ENCODE measurements around the gene CRB1.

CRB1 gene

GRCh38 chr1:197358959-197359358, 90.9 kb downstream of the CRB1 start:
- no peak overlapping the region for H2BK12ac ChIP-seq (ENCODE audit: low read length)
- no peak overlapping the region for H3K23ac ChIP-seq (ENCODE audit: low read length)
- no peak overlapping the region for H3K27ac ChIP-seq (ENCODE audit: low read depth, low read length)
- H3K79me2 ChIP-seq (ENCODE audit: control insufficient read depth, insufficient read depth, low read length, poor library complexity), result no peaks in the 10 kb centered on the region
- no CpG with 5 or more reads among the region's 1 CpG for WGBS (ENCODE audit: extremely low coverage, insufficient coverage, insufficient read length)
- H3K14ac ChIP-seq (ENCODE audit: low read length), result no peak overlapping the region
- H4K8ac ChIP-seq (ENCODE audit: low read depth, low read length), result no peak overlapping the region
- H3K9ac ChIP-seq (ENCODE audit: low read length), result no peak overlapping the region
- no peak overlapping the region for H2AK5ac ChIP-seq (ENCODE audit: low read length)
- no peak overlapping the region for H4K12ac ChIP-seq (ENCODE audit: low read depth, low read length)
- no peak for DNase-seq
- no peaks in the 10 kb centered on the region for H3K4me1 ChIP-seq (ENCODE audit: control insufficient read depth in 1 of 2, insufficient read depth in 2 of 2, low read length in 2 of 2)
- H4K91ac ChIP-seq (ENCODE audit: low read depth, low read length), result no peak overlapping the region
- H3K27me3 ChIP-seq (ENCODE audit: insufficient read depth, low read length), result no peaks in the 10 kb centered on the region
- H3K4me3 ChIP-seq (ENCODE audit: low read depth, low read length), result no peak overlapping the region
- H3K18ac ChIP-seq (ENCODE audit: low read length), result no peak overlapping the region
- no peak overlapping the region for H3K4me2 ChIP-seq (ENCODE audit: low read length)
- no peak overlapping the region for H2BK5ac ChIP-seq (ENCODE audit: low read depth, low read length, poor library complexity)
- H2AFZ ChIP-seq (ENCODE audit: insufficient read depth, low read length, poor library complexity), result no peak overlapping the region
- H3K4ac ChIP-seq (ENCODE audit: low read depth, low read length), result no peak overlapping the region
- H2BK120ac ChIP-seq (ENCODE audit: insufficient read depth, low read length, poor library complexity), result no peak overlapping the region
- no peaks in the 10 kb centered on the region for H3K36me3 ChIP-seq (ENCODE audit: control insufficient read depth in 1 of 2, insufficient read depth in 2 of 2, low read length in 2 of 2)
- no peaks in the 10 kb centered on the region for H3K9me3 ChIP-seq (ENCODE audit: insufficient read depth, low read depth, low read length)
- no peaks in the 10 kb centered on the region for H3K79me1 ChIP-seq (ENCODE audit: low read length)

DNA sequence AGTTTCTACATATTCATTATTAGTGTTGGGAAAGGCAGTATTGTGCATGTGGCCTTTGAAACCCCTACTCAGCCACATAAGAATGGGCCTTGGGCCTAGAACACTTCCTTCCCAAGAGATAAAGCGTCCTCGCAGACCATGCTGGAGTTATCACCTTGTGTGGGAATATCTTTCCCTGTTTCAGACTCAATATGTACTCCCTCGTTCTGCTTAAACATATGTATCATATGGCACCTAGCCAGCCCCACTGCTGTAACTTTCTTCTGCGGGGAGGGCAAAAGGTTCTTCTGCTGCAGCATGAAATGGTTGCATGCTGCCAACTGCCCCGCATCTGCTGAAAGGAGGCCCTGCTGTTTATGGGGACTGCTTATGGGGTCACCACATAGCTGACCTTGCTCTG, 92.0 kb downstream of the CRB1 start:
- Histone ChIP-seq H4K12ac (ENCODE audit: low read depth, low read length) (no peak overlapping the region), H3K4me1 (ENCODE audit: control insufficient read depth in 1 of 2, insufficient read depth in 2 of 2, low read length in 2 of 2) (no peaks in the 10 kb centered on the region), H3K27ac (ENCODE audit: low read depth, low read length) (no peak overlapping the region), H3K4me2 (ENCODE audit: low read length) (no peak overlapping the region), H3K4ac (ENCODE audit: low read depth, low read length) (no peak overlapping the region), H4K8ac (ENCODE audit: low read depth, low read length) (no peak overlapping the region), H3K23ac (ENCODE audit: low read length) (no peak overlapping the region), H2AFZ (ENCODE audit: insufficient read depth, low read length, poor library complexity) (no peak overlapping the region), H2BK5ac (ENCODE audit: low read depth, low read length, poor library complexity) (no peak overlapping the region), H3K79me2 (ENCODE audit: control insufficient read depth, insufficient read depth, low read length, poor library complexity) (no peaks in the 10 kb centered on the region), H4K91ac (ENCODE audit: low read depth, low read length) (no peak overlapping the region), H3K14ac (ENCODE audit: low read length) (no peak overlapping the region), H3K36me3 (ENCODE audit: control insufficient read depth in 1 of 2, insufficient read depth in 2 of 2, low read length in 2 of 2) (no peaks in the 10 kb centered on the region), H3K18ac (ENCODE audit: low read length) (no peak overlapping the region), H3K79me1 (ENCODE audit: low read length) (no peaks in the 10 kb centered on the region), H2BK120ac (ENCODE audit: insufficient read depth, low read length, poor library complexity) (no peak overlapping the region), H2BK12ac (ENCODE audit: low read length) (no peak overlapping the region), H2AK5ac (ENCODE audit: low read length) (no peak overlapping the region), H3K27me3 (ENCODE audit: insufficient read depth, low read length) (no peaks in the 10 kb centered on the region), H3K9me3 (ENCODE audit: insufficient read depth, low read depth, low read length) (no peaks in the 10 kb centered on the region), H3K9ac (ENCODE audit: low read length) (no peak overlapping the region), H3K4me3 (ENCODE audit: low read depth, low read length) (no peak overlapping the region)
- WGBS (ENCODE audit: extremely low coverage, insufficient coverage, insufficient read length), result no CpG with 5 or more reads among the region's 5 CpGs
- DNase-seq, result no peak

DNA sequence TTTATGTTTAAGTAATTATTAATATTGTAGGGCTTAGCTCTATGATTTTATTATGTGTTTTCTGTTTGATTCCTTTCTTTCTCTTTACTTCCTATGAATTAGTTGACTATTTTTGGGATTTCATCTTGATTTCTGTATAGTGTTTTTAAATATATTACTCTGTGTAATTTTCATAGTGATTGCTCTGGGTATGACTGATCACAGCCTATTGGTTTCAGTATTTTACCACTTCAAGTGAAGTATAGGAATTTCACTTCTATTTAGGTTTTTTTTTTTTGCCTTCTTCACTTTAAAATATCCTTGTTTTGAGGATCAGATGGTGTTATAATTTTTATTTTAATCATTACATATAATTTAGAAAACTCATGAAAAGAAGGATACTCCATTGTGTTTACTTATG, 94.8 kb downstream of the CRB1 start:
- Histone ChIP-seq H2BK5ac (ENCODE audit: low read depth, low read length, poor library complexity) (no peak overlapping the region), H4K8ac (ENCODE audit: low read depth, low read length) (no peak overlapping the region), H3K9ac (ENCODE audit: low read length) (no peak overlapping the region), H4K12ac (ENCODE audit: low read depth, low read length) (no peak overlapping the region), H2AK5ac (ENCODE audit: low read length) (no peak overlapping the region), H4K91ac (ENCODE audit: low read depth, low read length) (no peak overlapping the region), H3K27me3 (ENCODE audit: insufficient read depth, low read length) (no peaks in the 10 kb centered on the region), H3K18ac (ENCODE audit: low read length) (no peak overlapping the region), H3K4me1 (ENCODE audit: control insufficient read depth in 1 of 2, insufficient read depth in 2 of 2, low read length in 2 of 2) (no peaks in the 10 kb centered on the region), H2BK120ac (ENCODE audit: insufficient read depth, low read length, poor library complexity) (no peak overlapping the region), H3K27ac (ENCODE audit: low read depth, low read length) (no peak overlapping the region), H3K4ac (ENCODE audit: low read depth, low read length) (no peak overlapping the region), H3K14ac (ENCODE audit: low read length) (no peak overlapping the region), H3K79me2 (ENCODE audit: control insufficient read depth, insufficient read depth, low read length, poor library complexity) (no peaks in the 10 kb centered on the region), H3K23ac (ENCODE audit: low read length) (no peak overlapping the region), H3K4me2 (ENCODE audit: low read length) (no peak overlapping the region), H3K36me3 (ENCODE audit: control insufficient read depth in 1 of 2, insufficient read depth in 2 of 2, low read length in 2 of 2) (no peaks in the 10 kb centered on the region), H3K79me1 (ENCODE audit: low read length) (no peaks in the 10 kb centered on the region), H3K9me3 (ENCODE audit: insufficient read depth, low read depth, low read length) (no peaks in the 10 kb centered on the region), H2AFZ (ENCODE audit: insufficient read depth, low read length, poor library complexity) (no peak overlapping the region), H2BK12ac (ENCODE audit: low read length) (no peak overlapping the region), H3K4me3 (ENCODE audit: low read depth, low read length) (no peak overlapping the region)
- no peak for DNase-seq

DNA sequence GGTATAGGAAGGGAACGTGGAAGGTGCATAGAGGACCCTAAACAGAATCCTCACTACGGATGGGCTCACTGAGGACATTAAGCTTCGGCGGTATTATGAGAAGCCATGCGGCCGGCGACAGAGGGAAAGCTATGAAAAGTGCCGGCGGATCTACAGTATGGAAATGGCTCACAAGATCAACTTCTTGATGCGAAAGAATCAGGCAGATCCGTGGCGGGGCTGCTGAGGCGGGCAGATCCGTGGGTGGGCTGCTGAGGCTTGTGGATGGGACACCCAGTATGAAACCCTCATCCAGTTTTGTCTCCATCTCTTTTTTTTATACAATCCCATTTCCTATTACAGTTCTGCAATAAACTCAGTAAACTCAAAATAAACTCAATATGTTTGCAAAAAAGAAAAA, 95.8 kb downstream of the CRB1 start:
- Histone ChIP-seq H3K18ac (ENCODE audit: low read length) (no peak overlapping the region), H3K23ac (ENCODE audit: low read length) (no peak overlapping the region), H3K9ac (ENCODE audit: low read length) (no peak overlapping the region), H2AFZ (ENCODE audit: insufficient read depth, low read length, poor library complexity) (no peak overlapping the region), H3K4ac (ENCODE audit: low read depth, low read length) (no peak overlapping the region), H3K36me3 (ENCODE audit: control insufficient read depth in 1 of 2, insufficient read depth in 2 of 2, low read length in 2 of 2) (no peaks in the 10 kb centered on the region), H4K12ac (ENCODE audit: low read depth, low read length) (no peak overlapping the region), H3K79me1 (ENCODE audit: low read length) (no peaks in the 10 kb centered on the region), H4K8ac (ENCODE audit: low read depth, low read length) (no peak overlapping the region), H2BK12ac (ENCODE audit: low read length) (no peak overlapping the region), H2BK5ac (ENCODE audit: low read depth, low read length, poor library complexity) (no peak overlapping the region), H2BK120ac (ENCODE audit: insufficient read depth, low read length, poor library complexity) (no peak overlapping the region), H3K4me2 (ENCODE audit: low read length) (no peak overlapping the region), H3K27me3 (ENCODE audit: insufficient read depth, low read length) (no peaks in the 10 kb centered on the region), H3K27ac (ENCODE audit: low read depth, low read length) (no peak overlapping the region), H2AK5ac (ENCODE audit: low read length) (no peak overlapping the region), H3K9me3 (ENCODE audit: insufficient read depth, low read depth, low read length) (no peaks in the 10 kb centered on the region), H3K14ac (ENCODE audit: low read length) (no peak overlapping the region), H3K79me2 (ENCODE audit: control insufficient read depth, insufficient read depth, low read length, poor library complexity) (no peaks in the 10 kb centered on the region), H4K91ac (ENCODE audit: low read depth, low read length) (no peak overlapping the region), H3K4me1 (ENCODE audit: control insufficient read depth in 1 of 2, insufficient read depth in 2 of 2, low read length in 2 of 2) (no peaks in the 10 kb centered on the region), H3K4me3 (ENCODE audit: low read depth, low read length) (no peak overlapping the region)
- no peak for DNase-seq
- WGBS (ENCODE audit: extremely low coverage, insufficient coverage, insufficient read length), result no CpG with 5 or more reads among the region's 14 CpGs

- Histone ChIP-seq H3K23ac (ENCODE audit: low read length) (no peak overlapping the region), H4K12ac (ENCODE audit: low read depth, low read length) (no peak overlapping the region), H3K79me1 (ENCODE audit: low read length) (no peaks in the 10 kb centered on the region), H4K8ac (ENCODE audit: low read depth, low read length) (no peak overlapping the region), H2BK12ac (ENCODE audit: low read length) (no peak overlapping the region), H3K9me3 (ENCODE audit: insufficient read depth, low read depth, low read length) (no peaks in the 10 kb centered on the region), H3K9ac (ENCODE audit: low read length) (no peak overlapping the region), H3K27ac (ENCODE audit: low read depth, low read length) (no peak overlapping the region), H3K4me2 (ENCODE audit: low read length) (no peak overlapping the region), H2AK5ac (ENCODE audit: low read length) (no peak overlapping the region), H3K27me3 (ENCODE audit: insufficient read depth, low read length) (no peaks in the 10 kb centered on the region), H3K18ac (ENCODE audit: low read length) (no peak overlapping the region), H3K4ac (ENCODE audit: low read depth, low read length) (no peak overlapping the region), H3K36me3 (ENCODE audit: control insufficient read depth in 1 of 2, insufficient read depth in 2 of 2, low read length in 2 of 2) (no peaks in the 10 kb centered on the region), H3K4me1 (ENCODE audit: control insufficient read depth in 1 of 2, insufficient read depth in 2 of 2, low read length in 2 of 2) (no peaks in the 10 kb centered on the region), H3K4me3 (ENCODE audit: low read depth, low read length) (no peak overlapping the region), H4K91ac (ENCODE audit: low read depth, low read length) (no peak overlapping the region), H2BK120ac (ENCODE audit: insufficient read depth, low read length, poor library complexity) (no peak overlapping the region), H2BK5ac (ENCODE audit: low read depth, low read length, poor library complexity) (no peak overlapping the region), H3K79me2 (ENCODE audit: control insufficient read depth, insufficient read depth, low read length, poor library complexity) (no peaks in the 10 kb centered on the region), H3K14ac (ENCODE audit: low read length) (no peak overlapping the region), H2AFZ (ENCODE audit: insufficient read depth, low read length, poor library complexity) (no peak overlapping the region)
- WGBS (ENCODE audit: extremely low coverage, insufficient coverage, insufficient read length), result no CpG with 5 or more reads among the region's 2 CpGs
- DNase-seq, result no peak
Measured at GRCh38 chr1:197366996-197367395, 98.9 kb downstream of the CRB1 start.
